HG03432 (cell line): ENCODE results near the gene ERC1.

Source experiments
- ATAC-seq: cut with Tn5 transposase; IDR thresholded peaks from one replicate; pipeline ENCODE4 v1.9.1; 2021; ENCODE audit warnings: mild to moderate bottlenecking, moderate library complexity; ENCODE audit not compliant: unreplicated experiment

ERC1 gene

GRCh38 chr12:1425396-1425729, 434.3 kb downstream of the ERC1 start:
- ATAC-seq = no peak

- ATAC-seq = no peak
Observed at GRCh38 chr12:1428671-1429070, 437.6 kb downstream of the ERC1 start.

DNA sequence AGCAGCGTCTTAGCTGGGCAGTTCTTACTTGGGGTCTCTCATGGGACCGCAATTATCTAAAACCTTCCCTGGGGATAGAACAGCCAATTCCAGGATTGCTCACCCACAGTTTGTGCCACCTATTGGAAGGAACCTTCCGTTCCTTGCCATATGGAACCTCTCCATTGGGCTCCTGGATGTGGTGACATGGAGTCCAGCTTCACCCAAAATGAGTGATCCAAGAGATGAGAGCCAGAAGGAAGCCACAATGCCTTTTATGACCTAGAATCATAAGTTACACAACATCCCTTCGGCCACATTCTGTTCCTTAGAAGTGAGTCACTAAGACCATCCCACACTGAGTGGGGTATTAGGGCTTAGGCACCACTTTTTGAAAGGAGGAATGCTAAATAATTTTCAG, 439.0 kb downstream of the ERC1 start:
- ATAC-seq = no peak

DNA sequence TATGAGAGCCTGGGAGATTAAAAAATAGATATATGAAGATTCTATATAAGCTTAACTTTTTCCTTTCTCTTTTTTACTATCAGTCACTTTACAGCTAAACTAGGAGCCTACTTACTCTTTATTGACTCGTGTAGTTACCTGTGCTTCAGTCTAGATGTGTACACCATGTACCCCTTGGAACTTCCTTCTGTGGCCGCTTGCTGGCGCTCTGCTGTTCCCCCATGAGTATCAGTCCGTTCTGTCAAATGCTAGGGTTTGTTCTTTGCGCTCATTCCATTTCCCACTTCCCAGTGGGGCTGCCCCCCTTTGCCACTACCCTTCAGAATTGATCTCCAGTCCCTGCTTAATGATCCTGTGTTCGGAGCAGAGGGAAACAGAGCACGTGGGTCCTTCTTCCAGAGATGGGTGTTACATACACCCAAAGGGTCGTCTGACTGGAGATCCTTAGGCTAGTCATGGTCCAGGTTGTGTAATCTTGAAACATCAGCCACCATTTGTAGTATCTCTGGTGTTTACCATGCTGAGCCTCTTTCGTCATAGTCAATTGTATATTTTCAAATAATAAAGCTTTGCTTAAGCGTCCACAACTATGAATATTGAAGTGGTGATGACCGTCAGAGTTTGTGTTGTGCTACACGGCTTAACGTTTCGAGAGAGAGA, 443.4 kb downstream of the ERC1 start:
- no peak for ATAC-seq

- ATAC-seq = no peak
Observed at GRCh38 chr12:1435044-1435443, 444.0 kb downstream of the ERC1 start.

DNA sequence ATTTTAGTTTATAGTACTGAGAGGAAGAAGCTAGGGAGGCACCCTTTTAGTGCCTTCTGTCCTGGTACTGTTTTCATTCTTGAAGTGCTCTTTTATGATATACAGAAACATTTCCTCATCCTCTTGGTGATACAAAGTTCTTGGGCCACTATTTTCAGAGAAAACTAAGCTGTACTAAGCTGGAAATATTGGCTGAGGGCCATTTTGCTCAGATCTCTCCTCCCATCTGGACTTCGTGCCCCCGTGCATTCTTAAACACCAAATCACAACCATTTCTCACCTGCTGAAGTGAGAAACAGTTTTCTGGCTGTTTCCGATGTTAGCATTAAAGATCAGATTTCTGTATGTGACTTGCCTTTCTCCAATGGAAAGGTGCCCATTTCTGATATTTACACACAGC, 444.4 kb downstream of the ERC1 start:
- no peak for ATAC-seq

DNA sequence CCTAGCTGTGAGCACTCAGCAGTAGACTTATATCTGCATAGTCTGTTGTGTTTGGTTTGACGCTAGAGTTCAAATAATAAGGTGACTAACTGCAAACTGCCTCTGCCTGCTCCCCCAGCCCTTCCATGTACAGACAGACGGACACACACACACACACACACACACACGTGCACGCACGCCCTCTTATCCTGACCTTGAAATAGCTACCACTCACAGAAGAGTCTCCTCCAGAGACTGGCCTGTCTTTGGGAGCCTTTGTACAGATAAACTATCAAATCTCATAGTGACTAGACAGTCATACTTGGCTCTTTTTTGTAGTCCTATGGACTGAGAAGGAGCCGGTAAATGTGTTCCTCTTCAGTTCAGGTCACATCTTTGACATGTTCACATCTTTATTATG, 445.0 kb downstream of the ERC1 start:
- ATAC-seq = no peak

DNA sequence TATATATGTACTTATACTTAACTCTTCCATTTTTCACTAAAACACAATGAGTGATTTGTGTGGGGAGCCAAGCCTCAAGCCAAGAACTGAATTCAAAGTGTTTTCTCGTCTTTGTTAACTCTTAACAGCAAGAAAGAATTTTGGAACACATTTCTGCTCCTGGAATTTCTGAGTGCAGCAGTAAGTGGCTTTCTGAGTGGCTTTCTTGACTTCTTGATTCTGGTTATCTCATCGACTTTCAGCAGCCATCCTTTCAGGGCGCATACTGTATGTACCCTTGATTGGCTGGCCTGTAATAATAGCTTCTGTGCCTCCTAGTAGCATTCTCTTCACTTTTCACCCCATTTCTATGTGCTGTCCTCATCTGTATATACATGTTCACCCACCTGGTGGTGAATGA, 446.0 kb downstream of the ERC1 start:
- no peak for ATAC-seq

- ATAC-seq = no peak
Observed at GRCh38 chr12:1439201-1439600, 448.2 kb downstream of the ERC1 start.

DNA sequence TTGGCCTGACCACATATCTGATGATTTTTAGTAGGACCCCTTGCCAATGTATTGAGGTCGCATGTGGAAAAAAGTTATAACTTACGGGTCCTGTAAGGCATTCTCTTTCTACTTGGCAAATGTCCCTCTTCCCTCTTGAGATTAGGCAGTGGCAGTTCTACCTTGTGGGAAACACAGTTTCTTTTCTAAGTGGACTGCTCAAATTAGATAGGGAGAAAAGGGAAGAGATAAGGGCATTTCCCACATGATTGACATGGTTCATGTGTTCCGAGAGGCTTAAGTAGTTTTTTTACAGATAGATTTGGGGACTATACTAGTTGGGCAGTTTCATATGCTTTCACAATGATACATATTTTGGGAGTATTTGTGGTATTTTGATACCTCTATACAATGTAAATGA, 448.7 kb downstream of the ERC1 start:
- no peak for ATAC-seq

DNA sequence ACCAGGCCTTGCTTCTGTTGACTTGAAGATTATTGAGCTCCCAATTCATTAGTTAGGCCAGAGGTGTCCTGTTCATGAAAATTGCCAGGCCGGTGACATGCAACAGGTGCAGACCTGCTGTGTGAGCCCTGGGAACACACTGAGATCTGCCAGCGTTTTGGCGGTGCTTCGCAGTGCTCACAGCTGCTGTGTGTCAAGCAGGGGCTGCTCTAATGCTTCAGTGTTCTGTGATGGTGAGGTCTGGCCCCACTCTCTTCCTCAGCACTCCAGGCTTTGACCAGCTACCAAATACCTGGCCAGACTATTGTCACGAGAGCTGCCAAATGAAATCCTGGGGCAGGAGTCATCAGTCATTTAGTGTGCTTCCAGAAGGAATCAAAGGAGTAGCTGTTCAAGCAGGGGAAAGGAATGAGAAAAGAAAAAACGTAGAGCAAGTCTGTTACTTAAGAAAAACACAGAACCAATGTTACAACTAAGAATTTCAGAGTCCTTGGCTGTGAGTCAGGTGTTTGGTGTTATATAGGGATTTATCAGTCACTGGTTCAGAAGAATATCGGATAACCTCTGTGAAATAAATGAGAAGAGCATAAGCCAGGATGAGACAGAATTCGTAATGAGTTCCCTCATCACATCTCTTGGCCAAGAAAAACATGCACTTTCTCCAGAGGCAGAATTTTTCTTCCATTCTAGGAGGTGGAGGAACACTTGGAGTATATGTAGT, 452.6 kb downstream of the ERC1 start:
- ATAC-seq = no peak

DNA sequence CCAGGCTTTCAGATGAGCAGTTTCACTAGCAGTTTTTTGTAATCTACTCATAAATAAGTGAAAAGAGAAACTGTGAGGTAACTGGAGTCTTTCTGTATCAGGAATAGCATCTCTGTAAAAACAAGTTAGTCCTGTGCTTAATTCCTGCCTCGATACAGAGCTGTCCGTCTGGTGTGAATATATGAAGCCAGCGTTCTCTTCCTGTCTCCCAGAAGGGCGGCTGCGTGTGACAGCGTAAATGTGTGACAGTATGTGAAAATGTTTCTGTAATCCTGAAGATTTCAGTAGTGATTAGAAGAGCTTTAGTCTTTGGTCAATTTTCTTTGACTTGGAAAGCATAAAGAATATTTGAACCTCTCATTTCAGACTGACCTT, 453.1 kb downstream of the ERC1 start:
- ATAC-seq = no peak

GRCh38 chr12:1445807-1446206, 454.8 kb downstream of the ERC1 start:
- ATAC-seq = no peak

DNA sequence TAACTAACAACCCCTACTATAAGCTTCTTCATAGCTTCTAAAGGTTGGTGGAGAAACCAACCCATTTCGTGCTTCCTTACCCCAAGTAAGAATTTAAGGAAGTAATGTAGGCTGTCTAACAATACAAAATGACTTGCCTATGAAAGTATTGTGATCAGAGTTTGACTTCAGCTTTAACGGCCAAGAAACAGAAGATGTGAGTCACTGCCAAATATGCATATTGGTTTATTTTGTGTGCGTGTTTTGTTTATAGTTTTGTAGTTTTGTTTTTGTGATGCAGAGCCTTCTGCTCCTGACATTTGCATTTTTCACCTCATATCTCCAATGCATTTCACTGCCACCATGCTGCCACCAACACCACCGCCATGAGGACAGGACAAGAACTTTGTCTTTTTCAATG, 457.3 kb downstream of the ERC1 start:
- no peak for ATAC-seq

DNA sequence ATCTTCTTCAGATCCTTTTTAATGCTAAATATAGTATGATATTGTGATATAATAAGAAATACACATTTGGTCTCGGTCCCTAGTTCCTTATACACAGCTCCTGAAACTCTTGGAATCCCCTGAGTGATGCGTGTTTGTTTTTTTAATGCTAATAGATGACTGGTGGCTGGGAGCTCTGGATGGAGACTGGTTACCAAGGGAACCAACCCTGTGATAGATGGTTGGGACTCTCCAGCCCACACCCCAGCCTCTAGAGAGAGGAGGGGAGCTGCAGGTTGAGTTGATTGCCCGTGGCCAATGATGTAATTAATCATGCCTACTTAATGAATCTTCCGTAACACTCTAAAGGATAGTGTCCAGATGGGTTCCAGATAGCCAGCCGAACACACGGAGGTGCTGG, 462.8 kb downstream of the ERC1 start:
- ATAC-seq = no peak

GRCh38 chr12:1456885-1457284, 465.9 kb downstream of the ERC1 start:
- ATAC-seq = no peak

- ATAC-seq = no peak
Observed at GRCh38 chr12:1457901-1458300, 466.9 kb downstream of the ERC1 start.

DNA sequence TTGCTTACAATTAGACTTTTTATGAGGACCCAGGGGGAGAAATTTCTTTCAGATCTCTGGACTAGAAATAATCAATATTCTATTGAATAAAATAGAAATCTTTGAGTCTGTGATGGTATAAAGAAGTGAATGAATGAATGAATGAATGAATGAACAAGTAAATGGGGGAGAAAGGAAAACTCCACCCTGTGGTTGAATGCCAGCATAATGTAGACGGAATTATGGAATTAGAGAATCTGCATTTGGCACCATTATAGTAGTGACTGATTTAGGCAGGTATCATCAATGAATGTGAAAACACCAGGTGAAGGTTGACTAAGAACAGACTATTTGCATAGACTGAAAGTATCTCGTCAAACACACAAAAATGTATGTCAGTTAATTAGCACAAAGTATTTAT, 468.3 kb downstream of the ERC1 start:
- no peak for ATAC-seq

DNA sequence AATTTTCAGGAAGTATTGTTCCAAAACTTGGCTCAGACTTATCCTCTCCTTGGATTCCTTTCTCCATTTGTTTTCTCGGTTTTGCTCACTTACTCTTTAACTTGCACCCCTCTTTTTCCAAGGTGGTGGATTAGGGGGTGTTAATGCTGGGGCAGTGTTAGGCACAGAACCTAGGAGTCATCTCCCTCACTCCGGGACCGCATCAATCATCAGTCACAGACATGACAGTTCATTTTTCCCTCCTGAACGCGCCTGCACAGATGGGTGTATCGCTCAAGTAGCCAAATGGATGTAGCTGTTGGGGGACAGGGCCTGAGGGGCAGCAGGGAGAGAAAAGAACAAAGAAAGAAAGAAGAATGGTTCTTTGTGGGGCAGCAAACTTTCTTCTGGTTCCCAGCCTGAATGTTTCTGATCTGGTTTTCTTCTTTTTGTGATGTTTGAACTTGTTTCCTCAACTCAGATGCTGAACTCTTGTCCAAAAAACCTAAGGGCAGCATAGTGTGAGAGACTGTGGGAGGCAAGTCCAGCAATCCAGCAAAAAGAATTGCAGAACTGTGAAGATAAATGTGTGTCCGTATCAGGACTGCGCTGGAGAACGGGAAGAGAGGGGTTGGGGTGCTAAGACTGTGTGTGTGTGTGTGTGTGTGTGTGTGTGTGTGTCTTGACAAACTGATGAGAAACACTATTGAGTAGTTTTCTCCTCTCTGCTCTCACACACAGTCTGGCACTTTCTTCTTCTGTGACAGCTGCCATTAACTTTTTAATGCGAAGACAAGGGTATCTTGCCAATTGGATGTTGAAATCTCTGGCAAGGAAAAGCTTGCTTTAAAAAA, 472.3 kb downstream of the ERC1 start:
- ATAC-seq = no peak

GRCh38 chr12:1464925-1465324, 473.9 kb downstream of the ERC1 start:
- no peak for ATAC-seq

GRCh38 chr12:1465990-1466389, 475.0 kb downstream of the ERC1 start:
- ATAC-seq = no peak

- no peak for ATAC-seq
Observed at GRCh38 chr12:1466481-1467154, 475.6 kb downstream of the ERC1 start.
